Kidney (tissue), 14 donors: ENCODE data around the gene MBD4. TPM values are rescaled to one million over a fixed set of nuclear protein-coding genes. Genes with fewer than 3 reads are reported as not detected.

Source experiments
- DNase-seq, 5 donors: peaks; one replicate each; pipeline ENCODE4 v3.0.0-alpha.2; 2013 to 2020
- FAIRE-seq: peaks from 2 replicates; lab custom pipeline; 2012; peaks lifted over from hg19 to GRCh38; lab: Jason Lieb, UNC
- H3K27ac ChIP-seq, 2 donors: one replicate each; pipeline ENCODE4 v1.7.0; 2013; ENCODE audit warnings: low read depth in 2 of 2, low read length in 2 of 2, inconsistent platforms in 1 of 2
- H3K27me3 ChIP-seq: one replicate; pipeline ENCODE4 v1.7.1; 2013; ENCODE audit warnings: low read length, inconsistent platforms; ENCODE audit not compliant: control insufficient read depth, insufficient read depth
- H3K36me3 ChIP-seq, 3 donors: one replicate each; pipeline versions ENCODE4 v1.7.0 to v1.7.1; 2013; ENCODE audit warnings: low read length in 3 of 3, control low read depth in 1 of 3, inconsistent platforms in 1 of 3; ENCODE audit not compliant: insufficient read depth in 3 of 3, control insufficient read depth in 2 of 3
- H3K4me1 ChIP-seq, 3 donors: one replicate each; pipeline versions ENCODE4 v1.7.0 to v1.7.1; 2013; ENCODE audit warnings: low read length in 3 of 3, inconsistent platforms in 1 of 3, low read depth in 1 of 3; ENCODE audit not compliant: control insufficient read depth in 2 of 3, insufficient read depth in 2 of 3
- H3K4me3 ChIP-seq, 3 donors: one replicate each; pipeline versions ENCODE4 v1.7.0 to v1.8.1; 2013; ENCODE audit warnings: low read length in 3 of 3, control low read depth in 1 of 3, inconsistent platforms in 1 of 3
- H3K9ac ChIP-seq, 3 donors: one replicate each; pipeline versions ENCODE4 v1.7.0 to v1.7.1; 2013; ENCODE audit warnings: low read length in 3 of 3, control low read depth in 1 of 3, inconsistent platforms in 1 of 3
- H3K9me3 ChIP-seq, 3 donors: one replicate each; pipeline versions ENCODE4 v1.7.0 to v1.7.1; 2013; ENCODE audit warnings: low read length in 3 of 3, control low read depth in 1 of 3, inconsistent platforms in 1 of 3; ENCODE audit not compliant: control insufficient read depth in 2 of 3, insufficient read depth in 1 of 3
- intact Hi-C: fragments of 100-400 bp; cut with DNase I; formaldehyde crosslinking; loops from one replicate; pipeline ENCODE4 v1.11.1; 2022
- polyA plus RNA-seq: library from polyadenylated mRNA; stranded (reverse); fragments of 350-450 nt; fragmentation: Illumina TruSeq; extraction: RNeasy Lipid Tissue Mini Kit (QIAGEN cat#74804); gene quantifications from one replicate; pipeline ENCODE4 v1.2.3, GENCODE V29; 2014; ENCODE audit warnings: low read depth, low replicate concordance; ENCODE audit not compliant: insufficient read depth
- total RNA-seq: library from RNA; stranded (reverse); fragmentation: NEBNext Ultra II Directional; extraction: Animal tissue kit (Norgen Biotek cat#: 25700); gene quantifications from one replicate; pipeline ENCODE4 v1.2.1, GENCODE V29; 2021
- TF ChIP-seq, protein P1 (sequence below): IDR thresholded peaks from 3 replicates; pipeline ENCODE4 v1.5.1; 2012; ENCODE audit warnings: mild to moderate bottlenecking, moderate library complexity, borderline replicate concordance; ENCODE audit not compliant: insufficient read depth; ENCODE audit errors: extremely low read depth
- donor health status: control.
- donor health status: control.
- donor health status: control.
- donor health status: control.
- donor health status: control.
- donor health status: DM: yes; HTN: yes; CAD: no.
- donor health status: Normal renal cell carcinoma (clear cell type).

Gene MBD4
- total and polyA plus RNA-seq, 2 donors from 2014 or later, result 25.4 to 35.1 TPM

GRCh38 chr3:129460572-129460971 is 20.8 kb upstream of the MBD4 start:
- DNase-seq, result no peak
- no peak overlapping the region for H3K27ac ChIP-seq
- H3K4me3 ChIP-seq, result no peak overlapping the region
- no peaks in the 10 kb centered on the region for H3K9me3 ChIP-seq
- no peak for FAIRE-seq
- peaks cover 4 to 16% (median 10%) of the 10 kb centered on the region in 3 donors for H3K36me3 ChIP-seq
- H3K4me1 ChIP-seq, result no peaks in the 10 kb centered on the region
- TF ChIP-seq, protein P1, sequence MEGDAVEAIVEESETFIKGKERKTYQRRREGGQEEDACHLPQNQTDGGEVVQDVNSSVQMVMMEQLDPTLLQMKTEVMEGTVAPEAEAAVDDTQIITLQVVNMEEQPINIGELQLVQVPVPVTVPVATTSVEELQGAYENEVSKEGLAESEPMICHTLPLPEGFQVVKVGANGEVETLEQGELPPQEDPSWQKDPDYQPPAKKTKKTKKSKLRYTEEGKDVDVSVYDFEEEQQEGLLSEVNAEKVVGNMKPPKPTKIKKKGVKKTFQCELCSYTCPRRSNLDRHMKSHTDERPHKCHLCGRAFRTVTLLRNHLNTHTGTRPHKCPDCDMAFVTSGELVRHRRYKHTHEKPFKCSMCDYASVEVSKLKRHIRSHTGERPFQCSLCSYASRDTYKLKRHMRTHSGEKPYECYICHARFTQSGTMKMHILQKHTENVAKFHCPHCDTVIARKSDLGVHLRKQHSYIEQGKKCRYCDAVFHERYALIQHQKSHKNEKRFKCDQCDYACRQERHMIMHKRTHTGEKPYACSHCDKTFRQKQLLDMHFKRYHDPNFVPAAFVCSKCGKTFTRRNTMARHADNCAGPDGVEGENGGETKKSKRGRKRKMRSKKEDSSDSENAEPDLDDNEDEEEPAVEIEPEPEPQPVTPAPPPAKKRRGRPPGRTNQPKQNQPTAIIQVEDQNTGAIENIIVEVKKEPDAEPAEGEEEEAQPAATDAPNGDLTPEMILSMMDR, result no peak
- H3K9ac ChIP-seq, result no peak overlapping the region
- intact Hi-C loops, result no loop called here
- no peaks in the 10 kb centered on the region for H3K27me3 ChIP-seq

DNA sequence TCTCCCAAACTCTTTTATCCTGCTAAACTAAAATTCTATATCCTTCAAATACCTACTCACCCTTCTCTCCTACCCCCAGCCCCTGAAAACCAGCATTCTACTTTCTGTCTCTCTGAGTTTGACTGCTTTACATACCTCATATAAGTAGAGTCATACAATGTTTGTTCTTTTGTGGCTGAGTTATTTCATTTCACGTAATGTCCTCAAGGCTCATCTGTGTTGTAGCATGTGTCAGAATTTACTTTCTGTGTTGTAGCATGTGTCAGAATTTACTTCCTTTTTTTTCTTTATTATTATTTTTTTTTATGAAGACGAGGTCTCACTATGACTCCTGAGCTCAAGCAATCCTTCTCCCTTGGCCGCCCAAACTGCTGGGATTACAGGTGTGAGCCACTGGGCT is 20.4 kb upstream of the MBD4 start:
- TF ChIP-seq, protein P1, result no peak
- FAIRE-seq (no peak), DNase-seq (no peak)
- no peaks in the 10 kb centered on the region for H3K27me3 ChIP-seq
- H3K9ac ChIP-seq, result no peak overlapping the region
- intact Hi-C loops, result no loop called here
- H3K9me3 ChIP-seq, result no peaks in the 10 kb centered on the region
- no peak overlapping the region for H3K4me3 ChIP-seq
- H3K4me1 ChIP-seq, result no peaks in the 10 kb centered on the region
- peaks cover 4 to 16% (median 10%) of the 10 kb centered on the region in 3 donors for H3K36me3 ChIP-seq
- H3K27ac ChIP-seq, result no peak overlapping the region

DNA sequence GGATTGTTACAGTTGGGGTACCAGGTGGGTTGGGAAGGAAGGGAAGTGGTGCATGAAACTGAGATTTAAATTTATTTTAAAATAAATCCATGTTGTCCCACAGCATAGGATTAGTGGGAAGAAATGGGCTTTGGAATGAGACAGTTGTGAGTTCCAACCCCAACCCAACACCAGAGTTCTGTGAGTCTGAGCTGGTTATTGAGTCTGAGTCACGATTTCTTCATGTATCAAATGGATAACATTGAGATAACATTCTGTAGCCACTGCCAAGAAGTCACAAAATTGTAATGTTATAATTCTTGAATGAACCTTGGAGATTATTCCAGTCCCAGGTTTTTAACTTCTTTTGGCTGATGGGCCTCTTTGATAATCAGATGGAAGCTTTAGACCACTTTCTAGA is 14.0 kb upstream of the MBD4 start:
- FAIRE-seq (no peak), DNase-seq (no peak)
- Histone ChIP-seq H3K9me3 (no peaks in the 10 kb centered on the region), H3K27me3 (no peaks in the 10 kb centered on the region), H3K4me1 (peaks cover 5 to 10% (median 8%) of the 10 kb centered on the region in 3 donors), H3K4me3 (no peak overlapping the region), H3K36me3 (peaks cover 0 to 31% (median 8%) of the 10 kb centered on the region in 3 donors), H3K9ac (no peak overlapping the region), H3K27ac (no peak overlapping the region)
- intact Hi-C loops, result no loop called here
- TF ChIP-seq, protein P1, result no peak
